H9 (cell line): ENCODE data around the gene PVR. TPM values are rescaled to one million over a fixed set of nuclear protein-coding genes. Genes with fewer than 3 reads are reported as not detected.

Experiments
- DNase-seq: peaks from one replicate; pipeline ENCODE4 v3.0.0-alpha.2; 2017
- H2AFZ ChIP-seq: one replicate; pipeline ENCODE4 v1.6.1; 2013; ENCODE audit warnings: mild to moderate bottlenecking, low read length, control low read depth, moderate library complexity
- H2AK5ac ChIP-seq: 2 replicates; pipeline ENCODE4 v1.6.1; 2013; ENCODE audit warnings: low read length, control low read depth, mixed read lengths; ENCODE audit not compliant: insufficient read length
- H2BK120ac ChIP-seq: one replicate; pipeline ENCODE4 v1.6.1; 2013; ENCODE audit warnings: low read depth, mild to moderate bottlenecking, low read length, control low read depth, inconsistent platforms; ENCODE audit not compliant: poor library complexity, severe bottlenecking
- H2BK12ac ChIP-seq: 2 replicates; pipeline ENCODE4 v1.6.1; 2013; ENCODE audit warnings: low read length, control low read depth, mixed read lengths, low read depth; ENCODE audit not compliant: insufficient read length
- H2BK15ac ChIP-seq: 2 replicates; pipeline ENCODE4 v1.6.1; 2013; ENCODE audit warnings: low read depth, low read length, control low read depth
- H2BK20ac ChIP-seq: one replicate; pipeline ENCODE4 v1.6.1; 2013; ENCODE audit warnings: low read depth, mild to moderate bottlenecking, low read length, control low read depth, inconsistent platforms; ENCODE audit not compliant: poor library complexity, severe bottlenecking
- H2BK5ac ChIP-seq: 2 replicates; pipeline ENCODE4 v1.6.1; 2013; ENCODE audit warnings: low read length, control low read depth, mixed read lengths; ENCODE audit not compliant: insufficient read length
- H3K14ac ChIP-seq: 2 replicates; pipeline ENCODE4 v1.6.1; 2013; ENCODE audit warnings: low read length, control low read depth; ENCODE audit not compliant: insufficient read depth
- H3K18ac ChIP-seq: 2 replicates; pipeline ENCODE4 v1.6.1; 2013; ENCODE audit warnings: low read depth, mild to moderate bottlenecking, mixed read lengths, low read length, control low read depth; ENCODE audit not compliant: insufficient read length
- H3K23ac ChIP-seq: 2 replicates; pipeline ENCODE4 v1.6.1; 2013; ENCODE audit warnings: low read length, control low read depth, mixed read lengths, low read depth; ENCODE audit not compliant: insufficient read length
- H3K23me2 ChIP-seq: 2 replicates; pipeline ENCODE4 v1.6.1; 2013; ENCODE audit warnings: low read depth, mild to moderate bottlenecking, mixed read lengths, low read length, control low read depth; ENCODE audit not compliant: insufficient read length, poor library complexity, severe bottlenecking
- H3K27ac ChIP-seq: 2 replicates; pipeline ENCODE4 v1.5.1; 2013; ENCODE audit warnings: low read length, control low read depth, mixed read lengths, low read depth; ENCODE audit not compliant: insufficient read length
- H3K27me3 ChIP-seq: 2 replicates; pipeline ENCODE4 v1.6.1; 2013; ENCODE audit warnings: low read length, control low read depth, inconsistent platforms; ENCODE audit not compliant: insufficient read depth
- H3K4ac ChIP-seq: 2 replicates; pipeline ENCODE4 v1.6.1; 2013; ENCODE audit warnings: low read depth, mild to moderate bottlenecking, control low read depth, inconsistent platforms, low read length, moderate library complexity
- H3K4me1 ChIP-seq: 2 replicates; pipeline ENCODE4 v1.6.1; 2013; ENCODE audit warnings: low read length, control low read depth, inconsistent platforms; ENCODE audit not compliant: insufficient read depth
- H3K4me2 ChIP-seq: 2 replicates; pipeline ENCODE4 v1.6.1; 2013; ENCODE audit warnings: low read length, control low read depth, mixed read lengths; ENCODE audit not compliant: insufficient read length, insufficient read depth
- H3K56ac ChIP-seq: 2 replicates; pipeline ENCODE4 v1.6.1; 2013; ENCODE audit warnings: low read depth, mild to moderate bottlenecking, mixed read lengths, low read length, control low read depth; ENCODE audit not compliant: insufficient read length
- H3K79me1 ChIP-seq: 2 replicates; pipeline ENCODE4 v1.6.1; 2013; ENCODE audit warnings: low read depth, mild to moderate bottlenecking, moderate library complexity, low read length, control low read depth, inconsistent platforms; ENCODE audit not compliant: insufficient read depth, poor library complexity, severe bottlenecking
- H3K79me2 ChIP-seq: 2 replicates; pipeline ENCODE4 v1.6.1; 2013; ENCODE audit warnings: low read length, control low read depth, inconsistent platforms; ENCODE audit not compliant: insufficient read depth
- H3K9ac ChIP-seq: 2 replicates; pipeline ENCODE4 v1.6.1; 2013; ENCODE audit warnings: low read length, control low read depth, mixed read lengths; ENCODE audit not compliant: insufficient read length; ENCODE audit errors: extremely low read depth
- H3K9me3 ChIP-seq: one replicate; pipeline ENCODE4 v1.6.1; 2013; ENCODE audit warnings: low read depth, low read length, inconsistent platforms; ENCODE audit not compliant: control insufficient read depth
- H3T11ph ChIP-seq: one replicate; pipeline ENCODE4 v1.6.1; 2013; ENCODE audit warnings: mild to moderate bottlenecking, low read length, control low read depth, inconsistent platforms
- H4K20me1 ChIP-seq: one replicate; pipeline ENCODE4 v1.6.1; 2013; ENCODE audit not compliant: control insufficient read depth, insufficient read length, insufficient read depth
- H4K5ac ChIP-seq: 2 replicates; pipeline ENCODE4 v1.6.1; 2013; ENCODE audit warnings: low read depth, mild to moderate bottlenecking, mixed read lengths, low read length, control low read depth; ENCODE audit not compliant: insufficient read length
- H4K8ac ChIP-seq: replicated peaks from 2 replicates; pipeline ENCODE4 v1.6.1; 2013; ENCODE audit warnings: low read length, control low read depth, mixed read lengths, low read depth; ENCODE audit not compliant: insufficient read length
- H4K91ac ChIP-seq: 2 replicates; pipeline ENCODE4 v1.6.1; 2013; ENCODE audit warnings: low read depth, mild to moderate bottlenecking, moderate library complexity, mixed read lengths, low read length, control low read depth; ENCODE audit not compliant: insufficient read length
- H3K27ac Mint-ChIP-seq, 3 experiments: 2 replicates in 2 of 3; 3 replicates in 1 of 3; pipeline ENCODE4 v1.8.0; 2020 to 2021; ENCODE audit warnings: mixed read lengths in 3 of 3, mild to moderate bottlenecking in 1 of 3, moderate library complexity in 1 of 3
- H3K27me3 Mint-ChIP-seq: 2 replicates; pipeline ENCODE4 v1.8.0; 2021; ENCODE audit warnings: low read depth, mild to moderate bottlenecking, moderate library complexity, mixed read lengths
- H3K36me3 Mint-ChIP-seq, 3 experiments: 2 replicates in 2 of 3; 3 replicates in 1 of 3; pipeline ENCODE4 v1.8.0; 2020 to 2021; ENCODE audit warnings: low read depth in 3 of 3, mixed read lengths in 3 of 3; ENCODE audit not compliant: insufficient read depth in 1 of 3
- H3K4me1 Mint-ChIP-seq, 2 experiments: 2 replicates each; pipeline ENCODE4 v1.8.0; 2020; ENCODE audit warnings: mixed read lengths in 2 of 2
- H3K4me3 Mint-ChIP-seq, 2 experiments: 2 replicates in 1 of 2; 3 replicates in 1 of 2; pipeline ENCODE4 v1.8.0; 2020 to 2021; ENCODE audit warnings: mild to moderate bottlenecking in 2 of 2, mixed read lengths in 2 of 2, moderate library complexity in 1 of 2
- H3K9me3 Mint-ChIP-seq, 2 experiments: 2 replicates in 1 of 2; 3 replicates in 1 of 2; pipeline ENCODE4 v1.8.0; 2020; ENCODE audit warnings: mild to moderate bottlenecking in 2 of 2, mixed read lengths in 2 of 2, moderate library complexity in 1 of 2
- CTCF ChIP-seq: fragments of 200-600 bp; sonication (generic); conservative IDR thresholded peaks from 3 replicates; pipeline ENCODE4 v1.8.0; 2021; ENCODE audit warnings: antibody characterized with exemption, mild to moderate bottlenecking
- WGBS: extraction: QIAGEN DNeasy Blood & Tissue Kit; methylation state at CpG from one replicate; pipeline ENCODE4 v1.1.7; 2013; ENCODE audit warnings: missing lambda C conversion rate, low lambda C conversion rate, mixed read lengths; ENCODE audit not compliant: insufficient read length; ENCODE audit errors: extremely low coverage; 5-methylcytosine and 5-hydroxymethylcytosine counted together
- total RNA-seq: library from RNA; stranded (reverse); gene quantifications from 2 replicates; pipeline ENCODE4 v1.2.1, GENCODE V29; 2021

PVR gene
- total RNA-seq, 1 experiment from 2014 or later = 29.2 TPM

GRCh38 chr19:44677019-44677811 lies 33.5 kb downstream of the PVR start:
- H3K4me1 Mint-ChIP-seq = peaks cover 5 to 8% of the 10 kb centered on the region in 2 experiments
- Histone ChIP-seq H4K5ac (no peak overlapping the region), H2BK5ac (no peak overlapping the region), H3K27me3 (no peaks in the 10 kb centered on the region; the same call in 1 of the 2 replicates), H2BK15ac (no peak overlapping the region), H3K23me2 (no peaks in the 10 kb centered on the region), H2AFZ (peak overlapping the region; percentile 26), H3K9ac (no peak overlapping the region), H2BK20ac (no peak overlapping the region), H3K9me3 (no peaks in the 10 kb centered on the region), H2AK5ac (no peak overlapping the region), H2BK12ac (no peak overlapping the region), H3K4me2 (no peak overlapping the region), H3K56ac (no peak overlapping the region), H3K79me2 (no peaks in the 10 kb centered on the region), H3K4me1 (no peaks in the 10 kb centered on the region), H3T11ph (no peak overlapping the region), H3K14ac (no peak overlapping the region), H3K4ac (no peak overlapping the region), H3K27ac (no peak overlapping the region), H3K79me1 (no peaks in the 10 kb centered on the region), H4K20me1 (no peaks in the 10 kb centered on the region), H3K18ac (no peak overlapping the region), H4K91ac (no peak overlapping the region), H4K8ac (no peak overlapping the region), H2BK120ac (no peak overlapping the region), H3K23ac (no peak overlapping the region)
- H3K36me3 Mint-ChIP-seq = no peaks in the 10 kb centered on the region
- peak overlapping the region in 2 of 3 experiments; percentile 62 to 88; a peak in 4 of 7 replicates for H3K27ac Mint-ChIP-seq
- no peak overlapping the region for H3K4me3 Mint-ChIP-seq
- WGBS = no CpG with 5 or more reads among the region's 8 CpGs
- DNase-seq = peak; percentile 74
- H3K9me3 Mint-ChIP-seq = no peaks in the 10 kb centered on the region; a peak in 1 of 5 replicates
- H3K27me3 Mint-ChIP-seq = no peaks in the 10 kb centered on the region; the same call in none of the 2 replicates
- TF ChIP-seq CTCF = no peak
